Calu3 (cell line): ENCODE data around the gene APMAP. TPM values are rescaled to one million over a fixed set of nuclear protein-coding genes. Genes with fewer than 3 reads are reported as not detected.

Experiments
- BruUV-seq: library from RNA; stranded (reverse); fragments of 400-500 nt; replicated peaks from 2 replicates; lab custom pipeline; 2021; lab: Mats Ljungman, UMichigan
- CTCF ChIA-PET: fragments of 300-600 bp; sonication (Branson Sonifier 250); formaldehyde crosslinking; loops from one replicate; lab custom pipeline; 2022; ENCODE audit warnings: antibody characterized with exemption; lab: Charles Lee
- DNase-seq: peaks from one replicate; pipeline ENCODE4 v3.0.0; 2022
- H3K27ac Mint-ChIP-seq: one replicate; pipeline ENCODE4 v1.8.0; 2022; ENCODE audit warnings: mixed read lengths; ENCODE audit not compliant: unreplicated experiment
- H3K27me3 Mint-ChIP-seq: one replicate; pipeline ENCODE4 v1.8.0; 2022; ENCODE audit warnings: mixed read lengths; ENCODE audit not compliant: unreplicated experiment
- H3K36me3 Mint-ChIP-seq: one replicate; pipeline ENCODE4 v1.8.0; 2022; ENCODE audit warnings: mild to moderate bottlenecking, moderate library complexity, mixed read lengths; ENCODE audit not compliant: insufficient read depth, unreplicated experiment
- H3K4me1 Mint-ChIP-seq: one replicate; pipeline ENCODE4 v1.8.0; 2022; ENCODE audit warnings: mild to moderate bottlenecking, low read depth, mixed read lengths; ENCODE audit not compliant: unreplicated experiment
- H3K4me3 Mint-ChIP-seq: one replicate; pipeline ENCODE4 v1.8.0; 2022; ENCODE audit warnings: mild to moderate bottlenecking, low read depth, moderate library complexity, mixed read lengths; ENCODE audit not compliant: unreplicated experiment
- H3K9me3 Mint-ChIP-seq: one replicate; pipeline ENCODE4 v1.8.0; 2022; ENCODE audit warnings: low read depth, mixed read lengths; ENCODE audit not compliant: unreplicated experiment
- intact Hi-C: fragments of 100-400 bp; cut with micrococcal nuclease; formaldehyde crosslinking; loops from one replicate; pipeline ENCODE4 v1.10.0; 2022; ENCODE audit not compliant: unreplicated experiment
- total RNA-seq: library from RNA; stranded (reverse); gene quantifications from 2 replicates; pipeline ENCODE4 v1.2.3, GENCODE V29; 2022
- TF ChIP-seq, protein P1 (sequence below): fragments of 200-600 bp; IDR thresholded peaks from one replicate; pipeline ENCODE4 v1.8.0; 2022; ENCODE audit warnings: antibody characterized with exemption; ENCODE audit not compliant: unreplicated experiment

Gene APMAP
- total RNA-seq, 1 experiment from 2014 or later, result 30.7 TPM

DNA sequence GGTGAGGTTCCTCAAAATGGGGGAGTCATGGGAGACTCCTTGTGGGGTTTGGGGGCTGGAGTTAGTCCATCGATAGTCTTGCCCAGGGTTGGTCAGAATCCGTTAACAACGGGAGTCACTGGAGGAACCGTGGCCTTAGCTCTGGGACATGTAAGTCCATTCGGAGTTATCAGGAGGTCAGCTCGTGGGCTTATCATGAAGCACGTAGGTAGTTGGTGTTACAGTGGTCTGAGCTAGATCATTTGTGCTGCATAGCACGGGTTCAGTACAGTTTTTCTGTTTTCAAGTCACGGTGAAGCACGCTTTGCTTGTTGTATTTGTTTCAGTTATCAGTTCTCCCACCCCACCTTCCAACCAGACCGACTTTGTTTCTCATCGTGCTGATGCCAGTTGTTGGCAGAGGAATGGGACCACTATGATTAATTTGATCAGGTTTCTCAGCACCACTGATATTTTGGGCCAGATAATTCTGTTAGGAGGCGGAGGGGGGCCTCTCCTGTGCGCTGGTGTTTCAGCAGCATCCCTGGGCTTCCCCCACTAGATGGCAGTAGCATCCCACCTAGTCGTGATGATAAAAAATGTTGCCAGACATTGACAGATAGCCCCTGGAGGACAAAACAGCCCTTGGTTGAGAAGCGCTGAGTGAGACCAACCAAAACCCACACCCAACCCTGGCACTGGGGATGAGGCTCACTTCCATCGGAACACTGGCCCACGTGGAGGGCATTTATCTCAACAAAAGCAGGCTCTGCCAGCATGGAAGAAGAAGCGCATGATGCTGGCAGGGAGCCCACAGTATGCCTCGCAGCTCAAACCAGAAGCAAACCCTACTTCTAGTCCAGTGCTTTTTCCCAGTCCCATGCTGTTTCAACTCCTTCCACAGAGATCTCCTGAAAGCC, 2.2 kb upstream of the APMAP start:
- TF ChIP-seq, protein P1, sequence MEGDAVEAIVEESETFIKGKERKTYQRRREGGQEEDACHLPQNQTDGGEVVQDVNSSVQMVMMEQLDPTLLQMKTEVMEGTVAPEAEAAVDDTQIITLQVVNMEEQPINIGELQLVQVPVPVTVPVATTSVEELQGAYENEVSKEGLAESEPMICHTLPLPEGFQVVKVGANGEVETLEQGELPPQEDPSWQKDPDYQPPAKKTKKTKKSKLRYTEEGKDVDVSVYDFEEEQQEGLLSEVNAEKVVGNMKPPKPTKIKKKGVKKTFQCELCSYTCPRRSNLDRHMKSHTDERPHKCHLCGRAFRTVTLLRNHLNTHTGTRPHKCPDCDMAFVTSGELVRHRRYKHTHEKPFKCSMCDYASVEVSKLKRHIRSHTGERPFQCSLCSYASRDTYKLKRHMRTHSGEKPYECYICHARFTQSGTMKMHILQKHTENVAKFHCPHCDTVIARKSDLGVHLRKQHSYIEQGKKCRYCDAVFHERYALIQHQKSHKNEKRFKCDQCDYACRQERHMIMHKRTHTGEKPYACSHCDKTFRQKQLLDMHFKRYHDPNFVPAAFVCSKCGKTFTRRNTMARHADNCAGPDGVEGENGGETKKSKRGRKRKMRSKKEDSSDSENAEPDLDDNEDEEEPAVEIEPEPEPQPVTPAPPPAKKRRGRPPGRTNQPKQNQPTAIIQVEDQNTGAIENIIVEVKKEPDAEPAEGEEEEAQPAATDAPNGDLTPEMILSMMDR, result peak; percentile 25
- peaks cover 13% of the 10 kb centered on the region for H3K36me3 Mint-ChIP-seq
- no peaks in the 10 kb centered on the region for H3K27me3 Mint-ChIP-seq
- intact Hi-C loops, result loop anchor here (5.0 kb wide), 1 partner anchor 403 kb away; no protein-coding TSS in a partner anchor
- peak; percentile 60 for DNase-seq
- H3K27ac Mint-ChIP-seq, result no peak overlapping the region
- no TSS peak for BruUV-seq
- H3K4me1 Mint-ChIP-seq, result peaks cover 16% of the 10 kb centered on the region
- CTCF ChIA-PET, result no interaction called here
- no peaks in the 10 kb centered on the region for H3K9me3 Mint-ChIP-seq
- H3K4me3 Mint-ChIP-seq, result no peak overlapping the region

DNA sequence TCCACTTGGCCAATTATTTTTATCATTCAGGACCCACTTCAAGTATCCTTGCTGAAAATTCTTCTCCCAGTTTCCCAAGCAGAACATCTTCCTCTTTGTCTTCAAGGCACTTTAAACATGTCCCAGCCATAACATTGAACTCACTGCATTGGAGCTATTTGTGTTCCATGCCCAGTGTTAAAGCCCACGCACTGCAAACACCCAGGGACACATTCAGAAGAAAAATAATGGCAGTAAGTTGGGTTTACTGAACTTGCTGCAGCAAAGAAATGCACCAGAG, 1.6 kb upstream of the APMAP start:
- intact Hi-C loops, result no loop called here
- no peak for DNase-seq
- H3K9me3 Mint-ChIP-seq, result no peaks in the 10 kb centered on the region
- peaks cover 16% of the 10 kb centered on the region for H3K4me1 Mint-ChIP-seq
- no peaks in the 10 kb centered on the region for H3K27me3 Mint-ChIP-seq
- CTCF ChIA-PET, result no interaction called here
- no peak overlapping the region for H3K27ac Mint-ChIP-seq
- H3K36me3 Mint-ChIP-seq, result peaks cover 13% of the 10 kb centered on the region
- BruUV-seq, result no TSS peak
- TF ChIP-seq, protein P1, result no peak
- H3K4me3 Mint-ChIP-seq, result no peak overlapping the region

DNA sequence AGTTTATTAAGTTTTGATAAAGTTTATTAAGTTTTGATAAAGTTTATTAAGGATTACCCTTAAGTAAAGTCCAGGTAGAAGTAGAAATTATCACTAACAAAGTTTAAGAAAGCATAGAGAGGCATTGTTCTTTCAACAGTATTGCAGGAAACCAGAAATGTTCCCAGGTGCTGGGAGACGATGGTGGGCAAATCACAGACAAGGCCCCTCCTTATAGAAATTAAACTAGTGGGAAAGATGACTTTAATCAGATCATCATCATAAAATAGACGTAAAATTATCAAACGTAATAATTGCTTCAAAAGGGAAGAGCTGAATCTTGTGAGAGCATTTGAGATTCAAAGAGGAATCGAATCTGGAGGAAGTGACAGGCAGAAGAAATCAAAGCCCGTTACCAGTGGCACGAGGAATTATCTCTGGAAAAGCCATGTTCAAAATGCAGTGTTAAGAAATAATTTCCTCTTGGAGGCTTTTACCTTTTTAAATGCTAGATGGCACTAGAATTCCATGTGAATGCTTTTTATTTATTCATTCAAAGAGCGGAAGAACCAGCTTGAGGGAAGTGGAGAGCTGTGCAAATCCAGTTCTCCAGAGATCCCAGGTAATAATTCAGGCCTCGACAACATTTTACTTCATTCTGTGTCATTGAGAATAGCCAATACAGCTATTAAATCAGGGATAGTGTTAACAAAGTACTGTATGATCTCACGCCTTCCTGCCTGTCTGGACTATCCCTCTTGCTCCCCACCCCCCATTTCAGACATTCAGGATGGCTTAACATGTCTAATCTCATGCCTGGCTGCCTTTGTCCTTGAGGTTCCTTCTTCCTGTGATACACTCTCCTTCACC, 1.0 kb upstream of the APMAP start:
- H3K4me1 Mint-ChIP-seq, result peaks cover 16% of the 10 kb centered on the region
- H3K9me3 Mint-ChIP-seq, result no peaks in the 10 kb centered on the region
- peaks cover 13% of the 10 kb centered on the region for H3K36me3 Mint-ChIP-seq
- intact Hi-C loops, result loop anchor here (1.0 to 2.0 kb wide), 2 partner anchors 72 to 185 kb away; no protein-coding TSS in a partner anchor
- no peaks in the 10 kb centered on the region for H3K27me3 Mint-ChIP-seq
- TF ChIP-seq, protein P1, result no peak
- H3K4me3 Mint-ChIP-seq, result no peak overlapping the region
- H3K27ac Mint-ChIP-seq, result no peak overlapping the region
- no peak for DNase-seq
- CTCF ChIA-PET, result no interaction called here
- BruUV-seq, result no TSS peak

DNA sequence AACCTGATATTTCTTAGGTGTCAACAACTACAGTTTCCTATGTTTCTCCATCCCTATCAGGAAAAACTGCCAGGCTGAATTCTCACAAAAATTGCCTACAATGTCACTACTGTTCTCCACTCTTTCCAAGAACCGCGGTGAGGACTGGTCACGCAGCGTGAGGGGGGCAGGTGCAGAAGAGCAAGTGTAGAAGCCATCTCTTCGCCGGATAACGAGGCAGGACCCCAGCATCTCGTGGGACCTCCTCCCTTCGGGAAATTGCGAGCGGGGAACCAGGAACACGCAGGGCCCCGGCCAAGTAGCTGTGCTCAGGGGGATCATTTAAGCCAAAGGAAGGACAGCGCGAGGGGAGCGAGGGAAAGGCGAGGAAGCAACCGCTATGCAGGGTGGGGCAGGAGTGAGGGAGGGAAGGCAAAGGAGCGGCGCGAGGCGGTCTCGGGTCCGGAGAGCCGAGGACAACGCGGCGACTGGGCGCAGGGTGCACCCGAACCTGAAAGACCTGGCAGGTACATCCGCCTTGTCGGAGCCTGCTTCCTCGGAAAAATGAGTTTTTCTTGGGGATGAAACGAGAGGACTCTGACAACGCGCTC, 559 bp downstream of the APMAP start:
- intact Hi-C loops, result loop anchor here (2.0 kb wide), 1 partner anchor 187 kb away; no protein-coding TSS in a partner anchor
- TF ChIP-seq, protein P1, result no peak
- CTCF ChIA-PET, result no interaction called here
- Mint-ChIP-seq H3K4me3 (peak overlapping the region; percentile 81), H3K36me3 (peaks cover 13% of the 10 kb centered on the region), H3K27me3 (no peaks in the 10 kb centered on the region), H3K4me1 (peaks cover 16% of the 10 kb centered on the region), H3K9me3 (no peaks in the 10 kb centered on the region), H3K27ac (no peak overlapping the region)
- BruUV-seq, result no TSS peak
- DNase-seq, result no peak
